ENCODE data around the gene NOTCH3.

NOTCH3 gene

GRCh38 chr19:15177269-15178116 is 23.3 kb downstream of the NOTCH3 start:
- TF ChIP-seq CTCF (IDR thresholded peaks at IDR 0.05; ENCODE audit: insufficient read depth, low read depth, low read length, missing control alignments) = peak; percentile 93
- peak; percentile 89 for DNase-seq (ENCODE audit: low read depth)
- H3K4me3 ChIP-seq (ENCODE audit: low read depth, low read length) = no peak overlapping the region

GRCh38 chr19:15175609-15176008 is 25.2 kb downstream of the NOTCH3 start:
- H3K4me3 ChIP-seq (ENCODE audit: low read depth, low read length) = no peak overlapping the region
- DNase-seq (ENCODE audit: low read depth) = no peak
- no peak for TF ChIP-seq CTCF (IDR thresholded peaks at IDR 0.05; ENCODE audit: insufficient read depth, low read depth, low read length, missing control alignments)

- peak; percentile 19 for TF ChIP-seq CTCF (IDR thresholded peaks at IDR 0.05; ENCODE audit: insufficient read depth, low read depth, low read length, missing control alignments)
- H3K4me3 ChIP-seq (ENCODE audit: low read depth, low read length) = no peak overlapping the region
- peak; percentile 36 for DNase-seq (ENCODE audit: low read depth)
These were observed 26.9 kb downstream of the NOTCH3 start for GRCh38 chr19:15173746-15174404.

- no peak overlapping the region for H3K4me3 ChIP-seq (ENCODE audit: low read depth, low read length)
- no peak for TF ChIP-seq CTCF (IDR thresholded peaks at IDR 0.05; ENCODE audit: insufficient read depth, low read depth, low read length, missing control alignments)
- no peak for DNase-seq (ENCODE audit: low read depth)
These were observed 30.4 kb downstream of the NOTCH3 start for GRCh38 chr19:15170345-15170744.

GRCh38 chr19:15169541-15170285 is 31.1 kb downstream of the NOTCH3 start:
- no peak for TF ChIP-seq CTCF (IDR thresholded peaks at IDR 0.05; ENCODE audit: insufficient read depth, low read depth, low read length, missing control alignments)
- no peak overlapping the region for H3K4me3 ChIP-seq (ENCODE audit: low read depth, low read length)
- no peak for DNase-seq (ENCODE audit: low read depth)

GRCh38 chr19:15166700-15167099 is 34.1 kb downstream of the NOTCH3 start:
- no peak for DNase-seq (ENCODE audit: low read depth)
- no peak for TF ChIP-seq CTCF (IDR thresholded peaks at IDR 0.05; ENCODE audit: insufficient read depth, low read depth, low read length, missing control alignments)
- no peak overlapping the region for H3K4me3 ChIP-seq (ENCODE audit: low read depth, low read length)

Data from GM12865 (cell line).